Colon (tissue), 2 donors: ENCODE measurements around the gene ANTXR2.

Experiments used
- FAIRE-seq: peaks from 2 replicates; lab custom pipeline; 2012; peaks lifted over from hg19 to GRCh38; lab: Jason Lieb, UNC
- donor health status: control.
- donor health status: control.

The ANTXR2 gene

DNA sequence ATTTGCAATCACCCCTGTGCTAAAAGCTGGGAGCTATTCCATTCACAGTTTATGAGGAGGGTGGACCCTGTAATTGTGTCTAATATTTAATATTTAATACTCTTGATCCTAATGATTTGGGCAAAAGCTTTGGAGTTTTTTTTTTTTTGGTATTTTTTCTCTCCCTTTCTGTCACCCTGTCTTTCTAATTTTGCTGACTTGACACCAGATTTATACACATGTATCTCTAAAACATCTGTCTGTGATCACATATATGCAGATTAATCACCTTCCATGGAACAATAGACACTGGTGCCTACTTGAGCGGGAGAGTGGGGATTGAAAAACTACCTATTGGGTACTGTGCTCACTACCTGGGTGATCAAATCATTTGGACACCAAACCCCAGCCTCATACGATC lies 18.7 kb upstream of the ANTXR2 start:
- FAIRE-seq = no peak

DNA sequence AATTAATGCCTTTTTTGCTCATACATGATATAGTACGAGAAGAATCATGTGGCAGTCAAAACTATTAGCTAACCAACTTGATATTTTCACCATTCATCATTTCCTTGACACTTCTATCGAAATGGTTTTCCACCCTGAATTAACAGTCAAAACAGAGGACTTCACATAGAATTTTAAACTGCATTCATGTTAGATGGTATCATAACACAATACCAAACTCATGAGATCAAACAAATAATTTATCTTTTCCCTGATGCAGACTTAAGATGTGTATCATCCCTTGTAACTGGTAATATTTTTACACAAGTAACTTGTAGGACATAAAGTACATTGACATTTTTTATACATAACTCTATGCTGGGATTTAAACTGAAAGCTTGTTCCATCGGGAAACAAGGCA lies 18.2 kb upstream of the ANTXR2 start:
- no peak for FAIRE-seq

DNA sequence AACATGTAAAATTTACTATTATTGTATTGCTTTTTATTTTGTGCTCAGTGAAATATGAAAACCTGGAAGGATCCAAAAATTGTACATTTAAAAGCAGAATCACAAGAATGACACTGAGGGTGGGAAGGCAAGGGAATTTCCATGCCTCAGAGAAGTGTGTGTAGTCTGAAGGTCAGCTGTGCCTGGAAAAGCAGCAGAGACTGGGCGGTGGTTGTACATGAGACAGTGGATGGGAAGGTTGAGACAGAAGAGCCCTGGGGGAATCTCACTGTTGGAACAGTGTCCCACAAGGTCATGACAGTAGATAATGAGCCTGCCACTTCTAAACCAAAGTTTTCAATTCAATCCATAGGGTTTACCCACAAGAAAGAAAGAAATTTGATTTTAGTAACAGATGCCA lies 17.1 kb upstream of the ANTXR2 start:
- no peak for FAIRE-seq

DNA sequence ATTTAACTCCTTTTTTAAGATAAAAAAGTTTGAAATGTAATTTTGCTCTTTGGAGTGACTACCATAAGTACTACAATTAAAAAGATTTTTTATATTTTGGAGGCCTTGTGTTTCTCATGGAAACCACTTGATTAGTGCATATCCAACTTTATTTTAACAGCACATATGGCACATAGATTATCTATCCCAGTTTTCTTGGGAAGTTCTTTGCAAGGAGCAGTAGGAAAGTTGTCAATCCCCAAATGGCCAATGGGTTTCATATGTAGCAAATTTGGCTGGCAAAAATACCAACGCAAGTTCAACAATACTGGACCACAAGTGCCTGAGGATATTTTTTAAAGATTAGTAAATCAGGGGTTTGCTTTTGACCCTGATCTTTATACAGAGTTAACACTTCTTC lies 15.4 kb upstream of the ANTXR2 start:
- FAIRE-seq = no peak

DNA sequence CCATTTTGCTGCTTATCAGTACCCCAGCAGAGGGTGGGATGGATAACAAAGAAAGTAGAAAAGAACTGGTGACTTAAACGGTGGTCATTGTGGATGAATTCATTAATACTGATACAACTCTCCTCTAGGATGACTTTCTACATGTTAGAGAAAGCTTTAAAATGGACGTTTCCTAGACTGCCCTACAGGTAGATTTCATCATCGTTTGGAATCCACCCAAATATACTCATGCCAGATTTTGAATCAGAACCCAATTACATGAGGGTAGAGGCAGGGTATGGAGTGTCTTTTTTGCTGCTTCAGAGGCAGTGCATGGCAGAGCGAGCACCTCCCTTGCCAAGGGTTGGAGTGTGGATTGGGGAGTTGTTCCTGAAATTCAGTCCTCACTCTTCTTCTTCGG lies 13.3 kb upstream of the ANTXR2 start:
- FAIRE-seq = no peak

DNA sequence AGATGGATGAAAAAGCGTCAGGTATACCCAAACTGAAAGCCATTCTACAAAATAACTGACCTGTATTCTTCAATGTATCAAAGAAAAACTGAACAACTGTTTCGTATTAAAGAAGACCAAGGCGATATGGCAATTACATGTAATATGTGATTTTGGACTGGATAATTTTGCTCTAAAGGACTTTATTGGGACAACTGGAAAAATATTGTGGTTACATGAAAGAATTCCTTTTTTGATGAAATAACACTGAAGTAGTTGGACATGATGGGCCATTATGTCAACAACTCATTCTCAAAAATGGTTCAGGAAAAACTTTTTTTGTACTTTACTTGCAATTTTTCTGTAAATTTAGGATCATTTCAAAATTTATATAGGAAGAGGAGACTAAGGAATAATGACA lies 12.1 kb upstream of the ANTXR2 start:
- no peak for FAIRE-seq

DNA sequence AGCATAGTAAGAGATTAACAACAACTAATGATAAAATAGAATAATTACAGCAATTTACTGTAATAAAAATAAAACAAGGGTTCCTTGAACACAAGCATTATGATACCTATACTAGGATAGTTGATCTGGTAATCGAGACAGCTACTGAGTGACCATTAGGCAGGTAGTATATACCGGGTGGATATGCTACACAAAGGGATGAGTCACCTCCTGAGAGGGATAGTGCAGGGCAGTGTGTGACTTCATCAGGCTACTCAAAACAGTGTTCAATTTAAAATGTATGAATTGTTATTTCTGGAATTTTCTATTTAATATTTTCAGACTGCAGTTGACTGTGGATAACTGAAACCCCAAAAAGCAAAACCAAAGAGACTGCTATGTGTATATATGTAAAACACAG lies 9.7 kb upstream of the ANTXR2 start:
- no peak for FAIRE-seq

DNA sequence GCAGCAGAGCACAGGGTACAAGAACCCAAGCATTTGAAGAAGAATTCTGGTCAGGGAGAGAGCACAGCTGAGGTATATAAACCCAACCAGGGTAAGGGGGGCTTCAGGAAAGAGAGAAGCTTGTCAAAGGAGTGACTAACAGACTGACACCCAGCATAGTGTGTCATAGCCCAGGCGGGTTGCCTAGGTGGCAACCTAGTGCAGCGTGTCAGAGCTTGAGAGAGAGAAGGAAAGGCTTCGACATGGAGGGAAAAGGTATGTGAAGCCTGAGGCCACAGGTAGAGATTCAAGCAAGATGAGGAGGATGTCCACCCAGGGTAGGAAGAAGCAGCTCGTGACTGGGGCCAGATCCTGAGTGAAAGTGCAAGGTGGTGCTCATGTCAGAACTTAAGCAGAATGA lies 8.5 kb upstream of the ANTXR2 start:
- no peak for FAIRE-seq

DNA sequence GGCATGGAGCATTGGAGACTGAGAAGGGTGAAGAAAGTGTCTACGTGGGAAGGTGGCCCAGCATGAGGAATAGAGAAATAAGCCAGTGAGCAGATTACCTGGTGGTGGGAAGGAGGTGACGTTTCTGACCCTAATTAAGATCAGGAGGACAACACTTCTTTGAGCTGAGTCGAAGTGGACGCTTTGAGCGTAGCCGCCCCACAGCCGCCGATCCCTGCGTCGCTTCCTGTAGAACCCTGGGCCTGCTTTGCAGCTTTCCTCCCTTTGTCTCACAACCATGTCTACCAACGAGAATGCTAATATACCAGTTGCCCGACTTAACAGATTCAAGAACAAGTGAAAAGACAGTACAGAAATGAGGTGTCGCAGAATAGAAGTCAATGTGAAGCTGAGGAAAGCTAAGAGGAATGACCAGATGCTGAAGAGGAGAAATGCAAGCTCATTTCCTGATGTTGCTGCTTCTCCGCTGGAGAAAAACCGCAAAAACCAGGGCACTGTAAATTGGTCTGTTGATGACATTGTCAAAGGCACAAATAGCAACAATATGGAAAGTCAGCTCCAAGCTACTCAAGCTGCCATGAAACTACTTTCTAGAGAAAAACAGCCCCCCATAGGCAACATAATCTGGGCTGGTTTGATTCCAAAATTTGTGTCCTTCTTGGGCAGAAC lies 6.4 kb upstream of the ANTXR2 start:
- FAIRE-seq = no peak

DNA sequence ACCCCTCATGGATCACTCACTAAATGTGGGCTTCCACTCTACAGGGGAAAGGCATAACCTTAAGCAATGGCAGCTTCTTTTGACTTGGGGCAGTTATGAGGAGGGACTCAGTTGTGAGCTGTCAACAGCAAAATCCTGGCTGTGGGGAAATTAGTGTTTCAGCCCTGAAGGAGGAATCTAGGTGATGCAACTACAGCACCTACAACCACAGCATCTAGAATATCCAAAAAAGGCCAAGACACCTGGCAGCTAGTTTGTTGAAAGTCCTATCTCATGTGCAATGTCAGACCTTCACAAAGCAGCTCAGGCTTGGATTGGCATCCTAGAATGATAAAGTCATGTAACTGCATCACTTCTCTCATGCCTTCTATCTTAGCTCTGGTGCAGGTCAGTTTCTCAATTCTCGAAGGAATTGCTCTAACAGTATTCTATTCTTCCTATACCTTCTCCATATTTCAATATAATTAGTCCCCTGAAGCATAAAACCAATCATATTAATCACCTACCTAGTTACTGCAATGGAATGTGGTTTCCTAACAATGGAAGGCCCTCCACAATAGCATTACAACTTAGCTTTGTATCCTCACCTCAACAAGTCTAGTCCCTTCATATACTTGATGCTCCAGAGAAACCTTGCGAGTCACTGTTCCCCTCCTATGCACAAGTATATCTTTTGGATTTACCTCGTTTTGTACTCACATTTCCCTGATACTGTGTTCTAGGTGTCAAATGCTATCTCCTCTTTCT lies 5.5 kb upstream of the ANTXR2 start:
- FAIRE-seq = no peak

DNA sequence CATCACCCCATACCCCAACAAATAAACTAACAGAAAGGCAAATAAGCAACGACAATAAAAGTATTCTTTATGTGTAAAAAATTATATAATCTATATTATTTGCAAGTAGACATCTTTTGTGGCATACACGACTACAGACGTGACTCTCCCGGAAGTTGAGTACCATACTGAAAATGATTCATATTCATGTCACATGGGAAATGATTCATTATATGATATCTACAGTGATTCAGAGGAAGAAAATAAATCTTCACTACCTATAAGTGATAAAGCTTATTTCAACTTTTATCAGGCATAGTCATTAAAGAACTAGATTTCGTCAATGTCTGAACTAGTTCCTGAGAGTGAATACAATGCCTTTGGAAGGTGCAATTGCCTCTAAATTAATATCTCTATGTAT lies 4.6 kb upstream of the ANTXR2 start:
- no peak for FAIRE-seq

DNA sequence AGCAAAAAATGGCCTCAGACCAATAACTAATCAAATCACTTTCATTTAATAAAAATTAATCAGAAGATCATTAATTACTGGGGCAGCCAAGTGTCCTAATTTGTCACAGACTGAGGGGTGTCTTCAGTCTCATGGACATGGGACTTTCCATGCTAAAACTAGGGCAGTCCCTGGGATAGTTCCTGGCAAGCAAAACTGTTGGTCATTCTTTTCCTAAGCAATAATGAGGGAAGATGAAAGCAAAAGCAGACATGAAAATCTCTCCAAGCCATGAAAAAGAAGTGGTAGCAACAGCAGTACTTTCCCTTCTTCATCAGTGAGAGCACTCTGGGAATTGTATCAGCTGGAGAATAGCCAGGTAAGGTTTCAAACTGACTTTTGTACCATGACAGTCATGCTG lies 3.7 kb upstream of the ANTXR2 start:
- FAIRE-seq = no peak

DNA sequence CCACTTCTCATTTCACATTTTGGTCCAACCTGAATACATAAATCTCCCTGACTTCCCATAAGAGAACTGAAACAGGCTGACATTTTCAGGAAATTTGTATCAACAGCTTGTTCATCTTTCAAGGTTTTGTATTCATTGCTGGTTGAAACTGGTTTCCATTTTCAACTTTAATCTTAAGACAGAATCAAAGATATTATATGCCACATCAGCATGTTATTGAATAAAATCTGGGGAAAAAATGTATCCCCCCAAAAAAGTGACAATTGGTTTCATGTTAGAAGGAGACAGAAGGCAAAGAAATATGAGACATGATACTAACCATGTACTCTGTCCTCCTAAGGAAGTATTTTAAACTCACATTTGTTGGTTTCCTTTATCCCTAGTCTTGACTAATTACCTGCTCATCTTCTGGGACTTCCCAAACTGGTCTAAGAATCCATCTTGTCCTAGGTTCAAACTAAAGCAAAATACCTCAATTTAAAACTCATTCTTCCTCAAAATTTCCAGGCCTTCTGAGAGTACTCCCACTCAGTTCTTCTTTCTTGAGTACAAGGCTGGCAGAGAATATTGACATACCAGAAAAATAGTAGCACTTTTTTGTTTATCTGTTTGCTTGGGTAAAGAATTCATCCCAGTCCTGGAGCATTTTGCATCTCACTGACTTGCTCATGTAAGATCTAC lies 3.1 kb upstream of the ANTXR2 start:
- FAIRE-seq = no peak

DNA sequence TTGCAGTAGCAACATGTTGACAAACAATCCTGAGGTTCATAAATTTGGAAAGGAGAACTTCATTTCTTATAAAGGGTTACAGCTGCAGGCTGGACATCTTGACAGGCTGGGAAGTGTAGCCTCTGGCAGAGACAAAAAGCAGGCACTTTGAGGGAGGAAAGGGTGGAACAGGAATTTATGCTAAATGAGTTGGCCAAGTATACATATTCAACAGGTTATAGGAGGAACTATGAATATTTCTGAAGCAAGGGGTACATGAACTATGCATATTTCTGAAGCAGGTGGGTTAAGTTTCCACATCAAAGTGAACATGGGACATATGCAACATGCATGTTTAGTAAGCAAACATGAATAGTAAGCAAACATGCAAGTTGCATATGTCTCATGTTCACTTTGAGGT lies 1.6 kb upstream of the ANTXR2 start:
- FAIRE-seq = no peak

DNA sequence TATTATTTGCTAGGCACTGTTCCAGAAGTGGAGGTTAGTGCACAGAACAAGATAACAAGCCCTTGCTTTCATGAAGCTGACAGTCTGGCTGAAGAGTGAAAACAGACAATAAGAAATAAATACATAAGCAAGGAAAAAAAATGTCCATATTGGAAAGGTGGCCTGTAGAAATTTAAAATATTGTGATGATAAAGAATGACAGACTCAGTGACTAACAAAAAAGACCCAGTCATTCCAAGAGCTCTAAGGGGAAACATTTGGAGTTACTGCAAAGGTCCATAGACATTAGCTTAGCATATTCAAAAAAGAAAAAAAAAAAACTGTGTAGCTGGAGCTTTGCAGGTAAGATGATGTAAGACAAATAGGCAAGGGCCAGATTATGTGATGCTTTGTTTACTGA lies 1.0 kb upstream of the ANTXR2 start:
- FAIRE-seq = no peak

DNA sequence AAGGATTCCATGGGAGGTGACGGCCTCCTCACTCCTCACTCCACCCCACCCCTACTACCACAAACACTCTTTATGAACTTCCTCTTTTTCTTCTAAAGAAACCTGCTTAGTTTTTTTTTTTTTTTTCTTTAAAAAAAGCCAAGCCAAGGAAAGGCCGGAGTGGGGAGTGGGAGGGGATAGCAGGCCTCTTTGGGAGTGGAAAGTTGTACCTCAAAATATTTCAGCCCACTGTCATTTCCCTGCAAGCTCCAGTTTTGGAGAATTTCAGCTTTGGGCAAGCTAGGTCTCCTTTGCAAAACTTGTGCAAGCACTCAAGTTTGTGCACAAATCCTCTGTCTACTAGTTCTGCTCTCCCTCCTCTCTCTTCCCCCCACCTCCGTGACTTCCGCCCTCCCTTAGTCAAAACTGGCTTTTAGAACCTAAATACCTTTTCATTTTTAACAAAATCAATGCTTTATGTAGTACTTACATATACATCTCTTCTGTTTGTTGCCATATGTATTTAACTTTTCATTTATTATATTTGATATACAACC lies 512 bp upstream of the ANTXR2 start:
- FAIRE-seq = no peak

DNA sequence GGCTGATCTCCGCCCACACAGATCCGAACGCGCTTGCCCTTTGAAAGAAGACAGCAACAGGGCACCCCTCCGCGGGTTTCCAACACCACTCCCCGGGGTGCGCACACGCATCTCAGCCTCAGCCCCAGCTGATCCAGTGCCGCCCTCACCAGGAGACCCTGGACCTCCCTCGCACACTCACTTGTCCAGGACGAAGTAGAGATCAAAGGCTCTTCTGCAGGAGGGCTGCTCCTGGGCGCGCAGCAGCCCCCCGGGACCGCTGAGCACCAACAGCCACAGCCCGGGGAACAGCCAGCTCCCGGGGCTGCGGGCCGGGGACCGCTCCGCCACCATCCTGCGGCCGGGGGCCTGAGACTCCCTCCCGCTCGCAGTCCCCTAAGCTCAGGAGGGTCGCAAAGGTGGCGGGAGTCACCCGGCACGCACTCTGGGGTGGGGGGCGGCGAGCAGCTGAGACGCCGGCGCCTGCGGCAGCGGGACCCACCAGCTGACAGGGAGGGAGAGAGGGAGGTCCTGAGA lies 743 bp downstream of the ANTXR2 start:
- FAIRE-seq = no peak

DNA sequence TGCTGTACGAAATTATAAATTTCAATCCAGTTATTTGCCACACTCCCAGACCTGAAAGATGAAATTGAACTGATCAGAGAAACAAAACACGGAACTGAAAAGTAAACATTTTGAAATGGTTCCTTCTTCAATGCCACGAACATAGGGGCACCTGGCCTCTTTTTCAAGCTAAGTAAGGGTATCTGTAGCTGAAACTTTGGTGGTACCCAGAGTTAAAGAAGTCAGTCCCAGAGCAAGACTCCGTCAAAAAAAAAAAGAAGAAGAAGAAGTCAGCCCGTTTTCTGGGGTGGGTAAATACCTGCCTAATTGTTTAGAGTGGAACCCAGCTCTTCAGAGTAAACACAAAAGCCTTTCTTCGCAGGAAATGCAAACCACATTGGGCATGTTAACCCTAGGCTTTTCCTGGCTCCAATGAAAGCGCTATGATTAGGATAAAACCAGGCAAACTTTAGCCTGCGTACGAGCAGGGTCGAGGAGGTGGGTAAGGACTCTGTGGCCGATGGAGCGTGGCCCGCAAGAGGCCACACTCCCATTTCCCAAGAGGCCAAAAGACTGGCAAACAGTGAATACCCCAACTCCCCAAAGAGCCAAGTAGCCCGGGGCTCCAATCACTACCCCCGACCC lies 1.3 kb downstream of the ANTXR2 start:
- no peak for FAIRE-seq

DNA sequence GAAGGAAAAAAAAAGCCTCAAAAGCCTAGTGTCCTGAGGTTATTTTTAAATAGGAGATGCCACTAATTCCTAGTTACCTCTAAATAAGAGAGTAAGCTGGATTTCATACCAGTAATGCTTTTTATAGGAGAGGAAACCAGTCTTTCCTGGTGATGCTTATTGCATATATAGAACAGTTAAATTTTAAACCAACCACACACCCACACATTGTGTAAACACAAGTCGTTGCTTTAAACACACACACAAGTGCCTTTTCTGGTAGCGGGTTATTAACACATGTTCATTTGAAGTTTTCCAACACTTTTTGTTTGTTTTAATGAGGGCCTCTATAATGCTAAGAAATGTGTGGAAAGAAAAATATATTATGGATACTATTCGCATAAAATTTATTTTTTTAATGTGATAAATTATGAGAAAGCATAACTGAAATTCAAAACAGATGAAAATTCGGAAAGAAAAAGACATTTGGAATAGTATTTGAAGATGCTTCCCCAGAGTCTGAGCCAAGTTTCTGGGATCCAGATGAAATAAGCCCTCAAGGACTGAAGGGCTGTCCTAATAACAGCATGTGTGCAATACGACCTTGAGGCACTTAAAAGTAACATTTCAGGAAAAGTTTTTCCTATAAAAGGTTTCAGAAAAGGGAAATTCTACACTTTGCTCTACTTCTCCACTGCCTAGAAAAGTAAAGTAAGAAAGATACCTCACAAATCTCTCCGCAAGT lies 2.0 kb downstream of the ANTXR2 start:
- FAIRE-seq = peak; percentile 93

DNA sequence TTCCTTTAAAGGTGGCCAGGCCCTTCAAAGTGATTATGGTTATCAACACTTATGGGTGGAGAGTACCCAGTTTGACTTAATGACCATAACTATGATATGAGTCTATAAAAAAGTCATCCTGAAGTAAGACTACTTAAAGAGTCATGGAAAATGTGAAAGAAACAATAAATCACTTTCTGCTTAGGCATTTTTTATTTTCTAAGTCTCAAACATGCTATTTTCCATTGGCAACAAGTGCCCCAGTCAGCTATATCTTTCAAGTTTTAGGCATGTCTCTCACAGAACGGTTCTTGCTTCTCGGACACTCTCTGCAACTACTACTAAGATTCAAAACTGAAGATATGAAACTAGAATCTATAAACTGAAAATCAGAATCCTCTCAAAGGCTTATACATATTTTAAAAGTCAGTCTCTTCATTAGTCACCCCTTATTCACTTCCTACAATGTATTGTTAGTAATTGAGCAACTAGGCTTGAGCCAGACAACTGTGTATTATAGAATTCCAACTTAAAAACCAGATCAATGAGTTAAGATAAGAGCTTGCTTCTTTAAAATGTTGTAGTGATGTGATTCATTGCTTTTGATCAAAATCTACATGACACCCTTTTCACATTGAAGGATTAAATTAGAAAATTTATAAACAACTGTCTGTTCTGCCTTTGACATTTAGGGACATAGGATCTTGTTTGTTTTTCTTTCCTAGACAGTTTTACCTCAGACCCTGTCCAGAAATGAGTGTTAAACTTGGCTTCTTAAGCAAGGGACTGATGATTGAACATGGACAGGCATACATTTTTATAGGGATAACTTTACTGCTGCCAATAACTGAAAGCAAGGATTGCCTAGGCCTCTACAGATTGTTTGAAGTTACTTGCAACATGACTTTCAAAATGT lies 2.9 kb downstream of the ANTXR2 start:
- FAIRE-seq = no peak
